ENCODE measurements around the gene ZEB2.

GRCh38 chr2:144519597-144519933 is 354 bp downstream of the ZEB2 start:
- no peak for TF ChIP-seq CTCF (IDR thresholded peaks at IDR 0.05)
- TF ChIP-seq POLR2A (IDR thresholded peaks at IDR 0.05) = no peak

Measured in adrenal gland (tissue), 5 donors.